CD4-positive, CD25-positive, alpha-beta regulatory T cell (primary cell): ENCODE measurements around the gene DVL2. TPM values are rescaled to one million over a fixed set of nuclear protein-coding genes. Genes with fewer than 3 reads are reported as not detected.

Experiments
- ATAC-seq, 2 donors: fragments of 150-1000 bp; cut with Tn5 transposase; one replicate each; pipeline ENCODE4 v1.10.0; 2021; ENCODE audit warnings: low read depth in 2 of 2, moderate number of reproducible peaks in 2 of 2, moderate library complexity in 1 of 2
- DNase-seq, 3 donors: peaks; one replicate each; pipeline versions ENCODE4 v3.0.0 to v3.0.0-alpha.2; 2012 to 2022; ENCODE audit warnings: mixed read lengths in 1 of 3
- H3K27ac ChIP-seq: one replicate; pipeline ENCODE4 v1.7.0; 2013; ENCODE audit warnings: mild to moderate bottlenecking, low read length; ENCODE audit not compliant: insufficient read depth, poor library complexity, severe bottlenecking
- H3K27me3 ChIP-seq: one replicate; pipeline ENCODE4 v1.7.0; 2013; ENCODE audit warnings: low read length; ENCODE audit not compliant: control insufficient read depth, insufficient read depth
- H3K36me3 ChIP-seq: one replicate; pipeline ENCODE4 v1.7.0; 2013; ENCODE audit warnings: mild to moderate bottlenecking, low read length, moderate library complexity; ENCODE audit not compliant: control insufficient read depth, insufficient read depth
- H3K4me1 ChIP-seq: 2 replicates; pipeline ENCODE4 v1.7.0; 2013; ENCODE audit warnings: mild to moderate bottlenecking, low read length; ENCODE audit not compliant: insufficient read depth, control insufficient read depth, poor library complexity, severe bottlenecking
- H3K4me3 ChIP-seq: one replicate; pipeline ENCODE4 v1.7.0; 2013; ENCODE audit warnings: low read depth, mild to moderate bottlenecking, low read length, moderate library complexity
- H3K9me3 ChIP-seq, 2 experiments: 1 replicate in 1 of 2; 2 replicates in 1 of 2; pipeline ENCODE4 v1.7.0; 2013; ENCODE audit warnings: low read length in 2 of 2, mild to moderate bottlenecking in 1 of 2, moderate library complexity in 1 of 2; ENCODE audit not compliant: control insufficient read depth in 2 of 2
- H3K27ac Mint-ChIP-seq, 3 donors: one replicate each; pipeline ENCODE4 v1.8.0; 2020 to 2022; ENCODE audit warnings: mild to moderate bottlenecking in 3 of 3, mixed read lengths in 3 of 3, moderate library complexity in 2 of 3
- H3K27me3 Mint-ChIP-seq: one replicate; pipeline ENCODE4 v1.8.0; 2022; ENCODE audit warnings: mild to moderate bottlenecking, mixed read lengths
- H3K36me3 Mint-ChIP-seq: one replicate; pipeline ENCODE4 v1.8.0; 2020; ENCODE audit warnings: mixed read lengths
- H3K4me1 Mint-ChIP-seq, 4 donors: one replicate each; pipeline ENCODE4 v1.8.0; 2020 to 2022; ENCODE audit warnings: mixed read lengths in 4 of 4, mild to moderate bottlenecking in 1 of 4
- H3K4me3 Mint-ChIP-seq, 4 donors: one replicate each; pipeline ENCODE4 v1.8.0; 2020 to 2022; ENCODE audit warnings: mild to moderate bottlenecking in 4 of 4, mixed read lengths in 4 of 4, moderate library complexity in 3 of 4
- H3K9me3 Mint-ChIP-seq, 7 donors: one replicate each; pipeline ENCODE4 v1.8.0; 2020 to 2022; ENCODE audit warnings: mixed read lengths in 7 of 7, mild to moderate bottlenecking in 3 of 7, moderate library complexity in 2 of 7
- polyA plus RNA-seq, 4 donors: library from polyadenylated mRNA; unstranded; fragments of 300-500 nt; fragmentation: Illumina TruSeq; gene quantifications; one replicate each; pipeline ENCODE4 v1.2.3, GENCODE V29; 2021
- total RNA-seq: library from RNA; stranded (reverse); gene quantifications from one replicate; pipeline ENCODE4 v1.2.3, GENCODE V29; 2022

DVL2 gene
- total and polyA plus RNA-seq, 5 donors from 2014 or later = 10.5 to 35.8 (median 15.8) TPM

- Histone ChIP-seq H3K4me3 (no peak overlapping the region), H3K36me3 (peaks cover 42% of the 10 kb centered on the region), H3K4me1 (peaks cover 29% of the 10 kb centered on the region), H3K27ac (no peak overlapping the region), H3K9me3 (no peaks in the 10 kb centered on the region), H3K27me3 (no peaks in the 10 kb centered on the region)
- no peaks in the 10 kb centered on the region for H3K9me3 Mint-ChIP-seq
- DNase-seq (no peak), ATAC-seq (no peak)
- H3K4me1 Mint-ChIP-seq = peaks cover 0 to 28% (median 22%) of the 10 kb centered on the region in 4 donors
- H3K27ac Mint-ChIP-seq = no peak overlapping the region
- H3K36me3 Mint-ChIP-seq = peaks cover 15% of the 10 kb centered on the region
- H3K4me3 Mint-ChIP-seq = peak overlapping the region in 1 of 4 donors; percentile 77
- no peaks in the 10 kb centered on the region for H3K27me3 Mint-ChIP-seq
Observed at GRCh38 chr17:7224110-7224509, 10.2 kb downstream of the DVL2 start.

- ATAC-seq (no peak), DNase-seq (no peak)
- Mint-ChIP-seq H3K27ac (no peak overlapping the region), H3K9me3 (no peaks in the 10 kb centered on the region), H3K36me3 (peaks cover 13% of the 10 kb centered on the region), H3K27me3 (no peaks in the 10 kb centered on the region), H3K4me3 (peak overlapping the region in 1 of 4 donors; percentile 63), H3K4me1 (peaks cover 0 to 35% (median 24%) of the 10 kb centered on the region in 4 donors)
- Histone ChIP-seq H3K9me3 (no peaks in the 10 kb centered on the region), H3K4me3 (no peak overlapping the region), H3K27me3 (no peaks in the 10 kb centered on the region), H3K4me1 (peaks cover 30% of the 10 kb centered on the region), H3K27ac (no peak overlapping the region), H3K36me3 (peaks cover 39% of the 10 kb centered on the region)
Observed at GRCh38 chr17:7223375-7223774, 10.9 kb downstream of the DVL2 start.

GRCh38 chr17:7222972-7223292 is 11.4 kb downstream of the DVL2 start:
- Histone ChIP-seq H3K27ac (no peak overlapping the region), H3K27me3 (no peaks in the 10 kb centered on the region), H3K4me1 (peaks cover 31% of the 10 kb centered on the region), H3K36me3 (peaks cover 36% of the 10 kb centered on the region), H3K4me3 (no peak overlapping the region), H3K9me3 (no peaks in the 10 kb centered on the region)
- DNase-seq (no peak), ATAC-seq (no peak)
- H3K4me3 Mint-ChIP-seq = no peak overlapping the region
- no peak overlapping the region for H3K27ac Mint-ChIP-seq
- peaks cover 10% of the 10 kb centered on the region for H3K36me3 Mint-ChIP-seq
- H3K9me3 Mint-ChIP-seq = no peaks in the 10 kb centered on the region
- no peaks in the 10 kb centered on the region for H3K27me3 Mint-ChIP-seq
- peaks cover 0 to 36% (median 23%) of the 10 kb centered on the region in 4 donors for H3K4me1 Mint-ChIP-seq

GRCh38 chr17:7222093-7222971 is 12.0 kb downstream of the DVL2 start:
- no peaks in the 10 kb centered on the region for H3K9me3 Mint-ChIP-seq
- no peak overlapping the region for H3K27ac Mint-ChIP-seq
- DNase-seq = no peak
- H3K27me3 Mint-ChIP-seq = no peaks in the 10 kb centered on the region
- no peaks in the 10 kb centered on the region for H3K27me3 ChIP-seq
- H3K4me3 ChIP-seq = no peak overlapping the region
- H3K4me1 ChIP-seq = peaks cover 36% of the 10 kb centered on the region
- ATAC-seq = no peak
- H3K4me1 Mint-ChIP-seq = peaks cover 0 to 40% (median 22%) of the 10 kb centered on the region in 4 donors
- peaks cover 9% of the 10 kb centered on the region for H3K36me3 Mint-ChIP-seq
- peaks cover 31% of the 10 kb centered on the region for H3K36me3 ChIP-seq
- H3K4me3 Mint-ChIP-seq = peak overlapping the region in 1 of 4 donors; percentile 96
- H3K9me3 ChIP-seq = no peaks in the 10 kb centered on the region
- no peak overlapping the region for H3K27ac ChIP-seq

- H3K9me3 ChIP-seq = no peaks in the 10 kb centered on the region
- H3K36me3 ChIP-seq = peaks cover 25% of the 10 kb centered on the region
- peak overlapping the region; percentile 38 to 91 (median 91) for H3K27ac Mint-ChIP-seq
- peaks cover 44% of the 10 kb centered on the region for H3K4me1 ChIP-seq
- peak overlapping the region; percentile 83 to 96 (median 90) for H3K4me3 Mint-ChIP-seq
- H3K9me3 Mint-ChIP-seq = no peaks in the 10 kb centered on the region
- H3K4me1 Mint-ChIP-seq = peaks cover 0 to 45% (median 25%) of the 10 kb centered on the region in 4 donors
- H3K4me3 ChIP-seq = no peak overlapping the region
- ATAC-seq (no peak), DNase-seq (no peak)
- H3K27me3 ChIP-seq = no peaks in the 10 kb centered on the region
- H3K27me3 Mint-ChIP-seq = no peaks in the 10 kb centered on the region
- H3K36me3 Mint-ChIP-seq = peaks cover 9% of the 10 kb centered on the region
- no peak overlapping the region for H3K27ac ChIP-seq
Observed at GRCh38 chr17:7221278-7222092, 12.8 kb downstream of the DVL2 start.

- H3K4me1 ChIP-seq = peaks cover 48% of the 10 kb centered on the region
- ATAC-seq (peak; percentile 55 to 62), DNase-seq (peak; percentile 32 to 77 (median 59))
- H3K27me3 Mint-ChIP-seq = no peaks in the 10 kb centered on the region
- no peaks in the 10 kb centered on the region for H3K27me3 ChIP-seq
- no peaks in the 10 kb centered on the region for H3K9me3 Mint-ChIP-seq
- H3K27ac Mint-ChIP-seq = peak overlapping the region; percentile 88 to 91 (median 91)
- peaks cover 9% of the 10 kb centered on the region for H3K36me3 Mint-ChIP-seq
- H3K36me3 ChIP-seq = peaks cover 25% of the 10 kb centered on the region
- peak overlapping the region; percentile 83 for H3K27ac ChIP-seq
- H3K4me3 Mint-ChIP-seq = peak overlapping the region; percentile 89 to 96 (median 94)
- H3K4me1 Mint-ChIP-seq = peaks cover 0 to 52% (median 27%) of the 10 kb centered on the region in 4 donors
- H3K9me3 ChIP-seq = no peaks in the 10 kb centered on the region
- H3K4me3 ChIP-seq = peak overlapping the region; percentile 63
Observed at GRCh38 chr17:7220593-7221277, 13.6 kb downstream of the DVL2 start.

- Mint-ChIP-seq H3K4me1 (peaks cover 0 to 58% (median 29%) of the 10 kb centered on the region in 4 donors), H3K27ac (peak within 1 kb of the TSS; percentile 91 to 97 (median 97)), H3K27me3 (no peaks in the 10 kb centered on the region), H3K36me3 (peaks cover 9% of the 10 kb centered on the region), H3K9me3 (no peaks in the 10 kb centered on the region), H3K4me3 (peak within 1 kb of the TSS; percentile 89 to 96 (median 94))
- peaks cover 53% of the 10 kb centered on the region for H3K4me1 ChIP-seq
- H3K36me3 ChIP-seq = peaks cover 23% of the 10 kb centered on the region
- peak within 1 kb of the TSS; percentile 83 for H3K27ac ChIP-seq
- H3K27me3 ChIP-seq = no peaks in the 10 kb centered on the region
- H3K4me3 ChIP-seq = peak within 1 kb of the TSS; percentile 75
- H3K9me3 ChIP-seq = no peaks in the 10 kb centered on the region
- ATAC-seq (peak; percentile 74 to 77), DNase-seq (peak; percentile 59 to 82 (median 65))
Observed at GRCh38 chr17:7219812-7220592, 14.3 kb downstream of the DVL2 start, which contains the start of the genes ACADVL and DLG4. TSS of gene ACADVL (plus strand) at chr17:7219938. CDS start at chr17:7219985, 47 bp downstream. TSS of gene DLG4 (minus strand) at chr17:7219836.
